NCI-H1105 (cell line): ENCODE results near the gene SH2D3C.

Experiments used
- DNase-seq: peaks from one replicate; lab custom pipeline; 2025; lab: John Stamatoyannopoulos, UW

SH2D3C gene

DNA sequence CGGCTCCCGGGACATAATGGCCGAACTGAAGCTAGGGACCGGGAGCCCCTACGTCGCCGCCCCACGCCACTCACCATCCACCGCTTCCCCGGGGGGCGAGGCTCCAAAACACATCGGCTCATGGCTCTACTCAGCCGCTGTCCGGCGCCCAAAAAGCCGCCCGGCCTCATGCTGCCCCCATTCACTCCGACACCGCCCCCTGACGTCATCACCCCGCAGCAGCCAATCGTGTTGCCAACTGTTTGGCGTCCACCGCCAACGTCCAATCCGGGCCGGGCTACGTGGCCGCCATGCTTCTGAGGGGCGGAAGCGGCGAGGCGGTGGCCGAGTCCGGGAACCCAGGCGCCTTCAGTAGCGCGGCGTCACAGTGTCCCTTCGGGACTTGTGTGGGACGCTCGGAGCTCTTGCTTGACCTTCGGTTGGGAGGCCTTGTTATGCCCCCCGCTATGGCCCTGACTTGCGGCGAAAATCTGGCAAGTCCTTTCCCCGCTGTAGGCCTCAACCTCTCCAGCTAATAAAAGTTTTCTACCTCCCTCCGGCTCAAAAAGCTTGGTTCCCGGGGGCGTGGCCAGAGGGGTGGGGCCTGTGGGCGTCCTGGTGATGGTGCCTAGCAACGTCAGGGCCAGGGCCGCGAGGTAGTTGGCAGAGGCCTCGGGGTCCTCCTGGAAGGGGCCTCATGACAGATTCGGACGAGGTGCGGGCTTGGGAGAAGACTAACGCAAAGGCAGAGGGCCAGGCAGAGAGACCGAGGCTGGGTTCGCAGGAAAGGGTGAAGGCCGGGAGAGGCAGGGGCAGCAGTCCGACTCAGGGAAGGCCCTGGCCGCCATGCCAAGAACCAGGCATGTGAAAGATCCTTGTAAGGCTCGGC is 62.8 kb downstream of the SH2D3C start, which contains the start of the genes PTRH1 and TTC16:
Gene PTRH1 (minus strand): TSS at position 194 of the 868 bp plus-strand sequence. CDS start 24 bp downstream, at position 170.
Gene TTC16 (plus strand): TSS at position 610 of the 868 bp plus-strand sequence. CDS start 67 bp downstream, at position 677.
- peak; percentile 84 for DNase-seq

DNA sequence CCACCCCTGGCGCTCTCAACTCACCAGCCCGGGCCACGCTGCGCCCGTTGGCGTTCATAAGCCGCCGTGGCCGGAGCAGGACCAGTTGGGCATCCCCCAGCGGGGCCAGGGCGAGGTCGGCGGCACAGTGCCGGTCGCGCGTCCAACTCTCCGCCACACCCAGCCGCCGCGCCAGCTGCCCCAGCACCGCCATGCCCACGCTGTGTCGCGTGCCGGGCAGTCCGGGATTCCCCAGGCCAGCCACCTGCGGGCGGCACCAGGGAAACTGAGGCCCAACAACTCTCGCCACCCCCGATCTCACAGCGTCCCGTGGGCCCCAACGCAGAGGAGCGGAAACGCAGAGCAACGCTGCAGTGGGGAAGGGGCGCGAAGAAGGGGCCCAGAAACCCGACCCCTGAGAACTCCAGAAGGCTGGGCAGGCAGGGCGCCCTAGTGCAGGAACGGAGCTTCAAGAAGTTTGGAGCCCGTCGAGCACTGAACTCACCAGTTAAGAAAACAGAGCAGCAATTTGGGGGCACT is 63.5 kb downstream of the SH2D3C start:
- no peak for DNase-seq

- no peak for DNase-seq
Measured at GRCh38 chr9:127714020-127714750, 64.3 kb downstream of the SH2D3C start.

- no peak for DNase-seq
Measured at GRCh38 chr9:127712867-127713266, 65.6 kb downstream of the SH2D3C start.

- no peak for DNase-seq
Measured at GRCh38 chr9:127712371-127712770, 66.1 kb downstream of the SH2D3C start.

GRCh38 chr9:127711831-127712274 is 66.6 kb downstream of the SH2D3C start:
- no peak for DNase-seq

GRCh38 chr9:127711226-127711701 is 67.2 kb downstream of the SH2D3C start:
- no peak for DNase-seq

GRCh38 chr9:127710204-127710783 is 68.2 kb downstream of the SH2D3C start:
- no peak for DNase-seq

GRCh38 chr9:127708952-127709587 is 69.4 kb downstream of the SH2D3C start:
- no peak for DNase-seq

DNA sequence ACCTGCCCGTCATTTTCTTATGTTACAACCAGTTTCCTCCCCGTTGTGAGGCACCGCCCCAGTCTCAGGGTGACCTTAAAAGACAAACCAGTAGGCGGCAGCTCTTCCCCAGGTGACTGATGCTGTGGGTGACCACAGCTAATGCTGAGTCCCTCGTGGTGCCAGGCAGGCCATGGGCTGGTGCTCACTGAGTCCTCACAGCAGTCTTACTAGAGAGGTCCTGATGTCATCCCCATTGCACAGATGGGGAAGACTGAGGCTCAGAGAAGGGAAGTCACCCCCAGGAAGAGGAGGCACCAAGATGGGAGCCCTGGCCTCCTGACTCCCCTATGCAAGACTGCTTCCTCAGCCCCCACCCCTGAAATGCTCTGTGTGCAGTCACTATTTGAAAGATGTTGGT is 70.7 kb downstream of the SH2D3C start:
- DNase-seq: no peak

DNA sequence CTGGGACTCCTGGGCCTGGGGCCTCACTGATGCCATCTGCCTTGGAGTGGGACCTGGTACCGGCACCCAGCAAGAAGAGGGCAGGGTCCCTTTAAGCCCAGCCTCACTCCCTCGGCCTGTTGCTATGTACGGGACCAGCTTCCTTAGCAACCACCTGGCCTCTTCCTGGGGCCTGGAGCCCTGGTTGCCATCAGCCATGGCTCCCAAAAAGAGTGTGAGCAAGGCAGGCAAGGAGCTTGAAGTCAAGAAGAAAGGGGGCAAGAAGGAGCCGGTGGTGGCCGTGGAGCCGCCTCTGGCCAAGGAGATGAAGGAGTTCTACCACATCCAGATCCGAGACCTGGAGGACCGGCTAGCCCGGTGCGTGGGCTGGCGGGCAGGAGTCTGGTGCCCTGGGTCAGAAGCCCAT is 71.6 kb downstream of the SH2D3C start, which contains the start of gene CFAP157:
Gene CFAP157 (plus strand): TSS at position 153 of the 406 bp plus-strand sequence. CDS start 44 bp downstream, at position 197.
- no peak for DNase-seq

DNA sequence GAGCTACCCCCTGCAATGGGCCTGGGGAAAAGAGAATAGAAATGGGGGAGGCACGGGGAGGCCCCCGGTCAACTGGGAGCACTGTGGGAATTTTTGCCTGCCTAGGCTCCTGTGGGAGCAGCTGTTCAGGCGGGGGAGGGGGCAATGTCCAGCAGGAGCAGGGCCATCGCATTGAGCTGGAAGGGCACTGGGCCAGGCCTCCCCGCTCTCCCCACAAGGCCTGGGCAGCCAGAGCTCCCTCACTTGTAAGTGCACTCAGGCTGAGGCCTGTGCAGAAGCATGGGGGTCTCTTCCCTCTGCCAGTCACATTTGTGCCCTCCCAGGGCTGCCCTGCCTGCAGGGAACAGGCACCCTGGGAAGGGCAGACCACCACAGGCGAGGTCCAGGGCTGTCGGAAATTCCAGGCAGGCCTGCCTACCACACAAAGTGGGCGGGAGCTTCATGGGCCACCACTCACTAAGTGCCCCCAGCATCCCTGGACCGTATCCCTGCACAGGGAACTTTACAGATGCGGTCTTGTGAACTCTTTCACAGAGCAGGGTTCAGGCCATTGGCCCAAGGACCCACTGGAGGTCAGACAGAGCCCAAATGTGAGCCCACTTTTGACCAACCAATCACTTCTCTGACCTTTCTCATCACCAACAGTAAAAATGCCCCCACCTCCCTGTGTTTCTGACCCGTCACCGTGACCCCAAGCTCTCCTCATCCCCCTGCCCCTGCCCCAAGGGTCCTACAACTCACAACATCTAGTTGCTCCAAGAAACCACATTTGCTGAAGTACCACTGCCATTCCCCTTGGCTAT is 72.7 kb downstream of the SH2D3C start:
- no peak for DNase-seq

DNA sequence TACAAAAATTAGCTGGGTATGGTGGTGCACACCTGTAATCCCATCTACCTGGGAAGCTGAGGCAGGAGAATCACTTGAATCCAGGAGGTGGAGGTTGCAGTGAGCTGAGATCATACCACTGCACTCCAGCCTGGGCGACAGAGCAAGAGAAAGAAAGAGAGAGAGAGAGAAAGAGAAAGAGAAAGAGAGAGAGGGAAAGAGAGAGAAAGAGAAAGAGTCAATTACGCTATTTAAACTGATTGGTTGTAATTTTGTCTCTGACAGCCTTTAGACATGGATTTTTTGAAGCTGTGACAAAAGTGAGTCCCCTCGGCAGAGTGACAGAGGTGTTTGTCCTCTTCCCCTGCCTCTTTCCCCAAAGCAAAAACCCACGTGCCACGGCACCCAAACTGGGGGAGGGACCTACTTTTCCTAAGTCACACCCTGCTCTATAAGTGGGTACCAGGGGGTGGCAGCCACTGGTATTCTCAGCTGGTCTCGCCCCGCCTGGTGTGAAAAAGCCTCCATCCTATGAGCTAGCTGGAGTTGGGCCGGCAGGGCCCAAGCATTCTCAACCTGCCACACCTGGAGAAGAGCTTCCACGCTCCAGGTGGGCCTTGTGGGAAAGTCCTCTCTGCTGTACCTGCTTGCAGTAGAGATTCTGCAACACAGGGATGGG is 75.0 kb downstream of the SH2D3C start:
- DNase-seq: no peak

DNA sequence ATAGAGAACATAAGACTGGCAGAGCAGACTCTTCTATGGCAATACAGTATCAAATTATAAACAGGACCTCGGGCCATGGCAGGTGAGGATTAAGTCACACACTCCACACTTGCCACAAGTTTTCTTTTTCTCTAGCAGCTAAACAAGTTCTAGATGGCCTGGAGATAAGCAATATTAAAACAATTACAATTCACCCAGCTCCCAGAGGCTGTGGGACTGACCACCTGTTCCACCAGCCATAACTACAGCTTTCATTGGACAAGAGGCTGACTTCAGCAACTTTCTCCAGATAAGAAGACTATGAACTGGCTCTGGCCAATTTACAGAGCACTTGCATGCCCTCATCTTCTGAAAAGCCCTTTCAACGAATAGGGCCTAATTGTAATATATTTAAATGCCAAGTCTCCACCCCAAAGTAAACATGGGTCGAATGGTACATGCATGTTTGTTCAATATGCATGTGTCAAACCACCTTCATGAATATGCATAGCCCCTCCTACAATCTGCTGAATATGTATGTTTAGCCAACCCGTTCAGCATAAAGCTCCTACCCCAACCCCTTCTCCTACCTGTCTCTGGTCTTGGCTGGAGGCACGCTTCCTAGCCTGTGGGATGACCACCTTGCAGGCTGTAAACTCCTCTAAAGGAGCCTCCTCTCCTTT is 77.7 kb downstream of the SH2D3C start:
- no peak for DNase-seq

DNA sequence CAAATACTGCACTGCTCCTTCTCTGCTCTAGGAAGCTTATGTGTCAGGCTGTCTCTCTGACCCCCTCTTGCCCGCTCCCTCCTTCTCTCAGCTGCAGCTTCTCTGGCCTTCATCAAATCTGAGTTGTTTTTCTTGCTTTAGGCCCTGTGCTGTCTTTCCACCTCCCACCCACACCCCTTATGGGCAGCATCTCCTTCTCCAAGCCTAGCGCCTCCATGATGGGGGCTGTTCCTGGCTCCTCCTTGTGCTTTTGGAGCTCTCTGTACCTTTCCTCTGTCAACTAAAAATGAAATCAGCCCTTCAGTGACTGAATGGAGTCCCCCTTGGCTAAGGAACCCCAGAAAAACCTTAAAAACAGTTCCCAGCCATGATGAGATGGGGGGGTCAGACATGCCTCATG is 78.3 kb downstream of the SH2D3C start:
- no peak for DNase-seq

DNA sequence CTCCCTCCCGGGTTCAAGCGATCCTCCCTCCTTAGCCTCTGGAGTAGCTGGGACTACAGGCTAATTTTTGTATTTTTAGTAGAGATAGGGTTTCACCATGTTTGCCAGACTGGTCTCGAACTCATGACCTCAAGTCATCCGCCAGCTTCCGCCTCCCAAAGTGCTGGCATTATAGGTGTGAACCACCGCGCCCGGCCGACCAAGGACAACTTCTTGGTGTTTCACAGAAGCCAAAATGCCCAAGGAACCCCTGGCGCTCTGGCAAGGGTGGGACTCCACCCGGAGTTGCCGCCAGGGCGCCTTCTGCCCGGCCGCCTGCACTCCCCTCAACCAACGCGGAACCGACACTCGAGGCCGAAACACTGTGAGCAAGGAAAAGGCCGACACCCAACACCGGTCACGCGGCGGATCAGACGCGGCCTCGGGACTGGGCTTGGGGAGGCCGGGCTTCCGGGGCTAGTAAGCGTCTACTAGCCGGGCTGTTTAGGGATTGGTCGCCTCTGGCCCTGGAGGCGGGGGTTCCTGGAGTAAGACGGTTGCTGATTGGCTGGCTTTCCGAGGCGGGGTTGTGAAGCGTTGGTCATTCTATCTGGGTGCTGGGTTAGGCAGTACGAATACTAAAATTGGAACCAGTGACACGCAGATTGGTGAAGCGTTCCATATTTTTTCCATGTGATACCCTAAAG is 79.3 kb downstream of the SH2D3C start:
- DNase-seq: no peak

DNA sequence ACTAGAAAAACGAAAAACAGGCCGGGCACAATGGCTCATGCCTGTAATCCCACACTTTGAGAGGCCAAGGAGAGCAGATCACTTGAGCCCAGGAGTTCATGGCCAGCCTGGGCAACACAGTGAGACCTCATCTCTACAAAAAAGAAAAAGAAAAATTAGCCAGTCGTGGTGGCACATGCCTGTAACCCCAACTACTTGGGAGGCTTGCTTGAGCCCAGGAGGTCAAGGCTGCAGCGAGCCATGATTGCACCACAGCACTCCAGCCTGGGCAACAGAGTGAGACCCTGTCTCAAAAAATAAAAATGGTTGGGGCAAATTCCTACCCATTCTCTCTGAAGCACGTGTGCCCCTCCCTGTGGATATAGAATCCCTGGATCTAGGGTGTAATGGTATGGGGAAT is 80.1 kb downstream of the SH2D3C start:
- DNase-seq: no peak

DNA sequence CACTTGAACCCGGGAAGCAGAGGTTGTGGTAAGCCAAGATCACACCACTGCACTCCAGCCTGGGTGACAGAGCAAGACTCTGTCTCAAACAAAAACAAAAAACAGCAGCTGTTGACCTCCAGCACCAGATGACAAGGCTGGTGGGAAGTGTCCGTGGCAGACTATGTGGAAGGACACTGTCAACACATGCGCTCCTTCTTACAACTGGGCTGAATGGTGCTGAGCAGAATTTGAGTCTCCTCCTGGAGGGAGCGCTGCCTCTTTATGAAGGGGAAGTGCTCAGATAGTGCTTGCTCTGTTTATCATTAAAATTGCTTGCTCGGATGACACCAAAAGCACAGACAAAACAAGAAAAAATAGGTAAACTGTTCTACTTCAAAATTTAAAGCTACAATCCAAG is 80.9 kb downstream of the SH2D3C start:
- DNase-seq: no peak
